OCI-LY1 (cell line): ENCODE data around the gene SMC3.
A peak's percentile ranks its signal among the peaks of the same experiment; 100 is the strongest.

Source experiments
- H2AFZ ChIP-seq: fragments of 200-600 bp; sonication (generic), shearing (Covaris generic); 2 replicates; pipeline ENCODE4 v1.6.0; 2014; ENCODE audit warnings: antibody characterized with exemption, mild to moderate bottlenecking, low read length
- H3F3A ChIP-seq: fragments of 200-600 bp; sonication (generic), shearing (Covaris generic); 2 replicates; pipeline ENCODE4 v1.6.0; 2014; ENCODE audit warnings: mild to moderate bottlenecking, antibody characterized with exemption, low read length, moderate library complexity; ENCODE audit not compliant: insufficient read depth
- H3K27ac ChIP-seq: fragments of 200-600 bp; sonication (generic); 2 replicates; pipeline ENCODE4 v1.5.1; 2014; ENCODE audit warnings: low read length, mixed run types, mild to moderate bottlenecking, low read depth; ENCODE audit not compliant: poor library complexity, severe bottlenecking
- H3K27me3 ChIP-seq: fragments of 200-600 bp; sonication (generic); 2 replicates; pipeline ENCODE4 v1.6.0; 2014; ENCODE audit warnings: antibody characterized with exemption, mild to moderate bottlenecking, low read length, moderate library complexity; ENCODE audit not compliant: insufficient read depth
- H3K36me3 ChIP-seq: fragments of 200-600 bp; sonication (generic); 2 replicates; pipeline ENCODE4 v1.6.1; 2014; ENCODE audit warnings: mild to moderate bottlenecking, antibody characterized with exemption, low read length, moderate library complexity, mixed read lengths; ENCODE audit not compliant: insufficient read depth
- H3K4me1 ChIP-seq: fragments of 200-600 bp; sonication (generic); 2 replicates; pipeline ENCODE4 v1.5.1; 2014; ENCODE audit warnings: mild to moderate bottlenecking, low read length, moderate library complexity; ENCODE audit not compliant: insufficient read depth, severe bottlenecking
- H3K4me2 ChIP-seq: fragments of 200-600 bp; sonication (generic), shearing (Covaris generic); 2 replicates; pipeline ENCODE4 v1.6.1; 2014; ENCODE audit warnings: low read length
- H3K4me3 ChIP-seq: fragments of 200-600 bp; sonication (generic); 2 replicates; pipeline ENCODE4 v1.5.1; 2014; ENCODE audit warnings: low read length, low read depth, mild to moderate bottlenecking, mixed read lengths; ENCODE audit not compliant: poor library complexity, severe bottlenecking
- H3K79me2 ChIP-seq: fragments of 200-600 bp; shearing (Covaris generic); 2 replicates; pipeline ENCODE4 v1.6.1; 2016; ENCODE audit warnings: mixed run types, low read length, mixed read lengths; ENCODE audit not compliant: insufficient read depth
- H3K9ac ChIP-seq: fragments of 200-600 bp; sonication (generic), shearing (Covaris generic); 2 replicates; pipeline ENCODE4 v1.6.1; 2014; ENCODE audit warnings: mild to moderate bottlenecking, low read length, mixed read lengths
- H3K9me2 ChIP-seq: fragments of 200-600 bp; sonication (generic), shearing (Covaris generic); 2 replicates; pipeline ENCODE4 v1.6.1; 2014; ENCODE audit warnings: low read depth, mild to moderate bottlenecking, low read length, mixed read lengths
- H3K9me3 ChIP-seq: fragments of 200-600 bp; shearing (Covaris generic); 2 replicates; pipeline ENCODE4 v1.6.1; 2014; ENCODE audit warnings: low read length, mixed read lengths
- H4K20me1 ChIP-seq: fragments of 200-600 bp; sonication (generic), shearing (Covaris generic); 2 replicates; pipeline ENCODE4 v1.6.0; 2016; ENCODE audit warnings: mild to moderate bottlenecking, low read length; ENCODE audit not compliant: insufficient read depth
- EZH2 ChIP-seq: fragments of 200-600 bp; sonication (generic), shearing (Covaris generic); IDR thresholded peaks from 2 replicates; pipeline ENCODE4 v1.8.0; 2017; ENCODE audit warnings: borderline replicate concordance, mixed run types, mild to moderate bottlenecking, antibody characterized with exemption, low read length, moderate library complexity, mixed read lengths
- TF ChIP-seq, protein P1 (sequence below): fragments of 200-600 bp; sonication (generic), shearing (Covaris generic); IDR thresholded peaks from 2 replicates; pipeline ENCODE4 v1.5.1; 2017; ENCODE audit warnings: mild to moderate bottlenecking, antibody characterized with exemption, low read length, moderate library complexity, mixed read lengths

SMC3 gene

DNA sequence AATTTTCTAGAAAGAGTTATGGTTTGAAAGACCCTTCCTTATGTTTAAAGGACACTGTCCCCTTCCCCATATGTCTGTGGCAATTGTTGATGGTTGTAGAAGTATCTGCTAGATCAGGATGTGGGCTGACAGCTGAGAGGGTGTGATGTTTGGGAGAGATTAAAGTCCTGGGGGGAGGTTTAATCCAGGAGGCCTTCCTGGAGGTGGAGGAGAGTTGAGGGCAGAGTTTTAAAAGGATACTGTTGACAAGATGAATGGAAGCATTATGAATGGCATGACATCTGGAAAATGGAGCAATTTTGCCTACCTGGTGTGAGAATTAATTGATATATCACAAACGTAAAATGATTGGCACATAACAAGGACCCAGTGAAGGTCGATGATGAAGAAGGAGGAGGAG lies 32.9 kb upstream of the SMC3 start:
- H3F3A ChIP-seq, result no peaks in the 10 kb centered on the region
- H3K4me2 ChIP-seq, result no peak overlapping the region
- no peaks in the 10 kb centered on the region for H3K9me2 ChIP-seq
- no peaks in the 10 kb centered on the region for H3K9me3 ChIP-seq
- no peaks in the 10 kb centered on the region for H3K36me3 ChIP-seq
- H3K27ac ChIP-seq, result no peak overlapping the region
- H3K4me3 ChIP-seq, result no peak overlapping the region
- TF ChIP-seq EZH2, result no peak
- TF ChIP-seq, protein P1, sequence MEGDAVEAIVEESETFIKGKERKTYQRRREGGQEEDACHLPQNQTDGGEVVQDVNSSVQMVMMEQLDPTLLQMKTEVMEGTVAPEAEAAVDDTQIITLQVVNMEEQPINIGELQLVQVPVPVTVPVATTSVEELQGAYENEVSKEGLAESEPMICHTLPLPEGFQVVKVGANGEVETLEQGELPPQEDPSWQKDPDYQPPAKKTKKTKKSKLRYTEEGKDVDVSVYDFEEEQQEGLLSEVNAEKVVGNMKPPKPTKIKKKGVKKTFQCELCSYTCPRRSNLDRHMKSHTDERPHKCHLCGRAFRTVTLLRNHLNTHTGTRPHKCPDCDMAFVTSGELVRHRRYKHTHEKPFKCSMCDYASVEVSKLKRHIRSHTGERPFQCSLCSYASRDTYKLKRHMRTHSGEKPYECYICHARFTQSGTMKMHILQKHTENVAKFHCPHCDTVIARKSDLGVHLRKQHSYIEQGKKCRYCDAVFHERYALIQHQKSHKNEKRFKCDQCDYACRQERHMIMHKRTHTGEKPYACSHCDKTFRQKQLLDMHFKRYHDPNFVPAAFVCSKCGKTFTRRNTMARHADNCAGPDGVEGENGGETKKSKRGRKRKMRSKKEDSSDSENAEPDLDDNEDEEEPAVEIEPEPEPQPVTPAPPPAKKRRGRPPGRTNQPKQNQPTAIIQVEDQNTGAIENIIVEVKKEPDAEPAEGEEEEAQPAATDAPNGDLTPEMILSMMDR, result no peak
- H3K9ac ChIP-seq, result no peak overlapping the region
- H3K79me2 ChIP-seq, result no peaks in the 10 kb centered on the region
- no peaks in the 10 kb centered on the region for H3K27me3 ChIP-seq
- peaks cover 16% of the 10 kb centered on the region for H3K4me1 ChIP-seq
- H2AFZ ChIP-seq, result no peak overlapping the region
- H4K20me1 ChIP-seq, result no peaks in the 10 kb centered on the region

DNA sequence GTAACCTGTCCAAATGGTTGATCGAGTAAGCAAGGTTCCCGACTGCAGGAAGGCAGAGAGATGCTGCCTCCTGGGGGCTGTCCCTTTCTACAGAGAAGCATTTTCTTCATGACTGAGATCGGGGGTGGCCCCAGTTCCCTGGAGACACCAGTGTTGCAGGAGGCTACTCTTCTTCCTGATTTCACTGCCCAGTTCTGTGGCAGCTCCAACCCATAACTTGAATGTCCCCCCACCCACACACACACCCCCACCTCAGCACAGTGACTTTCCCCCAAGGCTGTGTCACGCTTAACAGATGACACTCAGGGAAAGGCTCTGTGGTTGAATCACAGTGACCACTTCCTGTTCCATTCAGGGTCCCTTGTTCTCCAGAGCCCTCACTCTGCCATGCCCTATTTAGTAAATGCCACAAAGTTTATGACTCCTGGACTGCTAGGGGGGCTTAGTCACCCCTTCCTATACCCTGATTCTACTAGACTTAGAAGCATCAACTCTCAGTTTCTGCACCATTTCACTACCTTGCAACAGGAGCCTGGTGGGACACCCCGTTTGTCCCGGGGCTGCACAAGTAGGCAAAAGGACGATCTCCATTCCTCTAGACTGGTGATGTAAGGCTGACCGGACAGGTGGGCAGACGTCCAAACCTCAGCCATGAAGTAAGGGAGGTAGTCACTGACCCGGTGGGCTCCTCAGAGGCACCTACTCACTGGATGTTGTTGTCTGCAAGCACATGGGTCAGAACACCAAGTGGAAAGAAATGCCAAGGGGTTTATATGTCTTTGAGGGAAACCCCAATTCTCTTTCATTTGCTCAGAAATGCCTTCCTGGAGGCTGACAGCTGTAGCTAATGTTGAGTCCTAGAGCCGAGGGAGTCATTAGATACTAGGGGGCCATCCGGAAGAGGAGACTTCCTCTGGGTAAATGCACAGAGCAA lies 31.3 kb upstream of the SMC3 start:
- Histone ChIP-seq H4K20me1 (no peaks in the 10 kb centered on the region), H3K79me2 (no peaks in the 10 kb centered on the region), H3K27ac (no peak overlapping the region), H3K36me3 (no peaks in the 10 kb centered on the region), H2AFZ (no peak overlapping the region), H3K9me2 (no peaks in the 10 kb centered on the region), H3F3A (no peaks in the 10 kb centered on the region), H3K27me3 (no peaks in the 10 kb centered on the region), H3K9me3 (no peaks in the 10 kb centered on the region), H3K9ac (no peak overlapping the region), H3K4me2 (peak overlapping the region; percentile 25; the same call in 1 of the 2 replicates), H3K4me1 (peaks cover 16% of the 10 kb centered on the region), H3K4me3 (peak overlapping the region; percentile 4)
- TF ChIP-seq, protein P1, result peak; percentile 54
- TF ChIP-seq EZH2, result no peak

DNA sequence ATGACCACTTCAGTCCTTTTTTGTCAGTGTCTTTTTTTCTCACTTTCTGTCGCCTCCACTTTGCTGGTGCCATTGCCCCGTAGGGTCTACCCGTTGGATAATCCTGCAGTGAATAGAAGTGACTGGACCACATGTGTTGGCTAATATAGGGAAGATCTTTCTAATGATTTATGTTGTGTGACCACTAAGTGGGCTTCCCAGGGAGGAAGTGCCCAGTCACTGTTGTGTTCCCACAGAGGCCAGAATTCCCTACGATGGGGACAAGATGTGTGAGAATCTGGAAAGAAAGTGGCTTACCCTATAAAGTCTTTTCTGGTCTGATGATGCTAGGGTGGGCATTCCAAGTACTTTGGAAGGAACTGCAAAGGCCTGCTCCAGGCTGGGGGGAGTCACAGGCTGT lies 28.4 kb upstream of the SMC3 start:
- H3F3A ChIP-seq, result no peaks in the 10 kb centered on the region
- H3K4me2 ChIP-seq, result no peak overlapping the region
- no peak overlapping the region for H3K9ac ChIP-seq
- TF ChIP-seq, protein P1, result no peak
- TF ChIP-seq EZH2, result no peak
- peaks cover 16% of the 10 kb centered on the region for H3K4me1 ChIP-seq
- H4K20me1 ChIP-seq, result no peaks in the 10 kb centered on the region
- no peak overlapping the region for H3K27ac ChIP-seq
- no peaks in the 10 kb centered on the region for H3K9me2 ChIP-seq
- no peak overlapping the region for H2AFZ ChIP-seq
- no peaks in the 10 kb centered on the region for H3K36me3 ChIP-seq
- H3K79me2 ChIP-seq, result no peaks in the 10 kb centered on the region
- H3K9me3 ChIP-seq, result no peaks in the 10 kb centered on the region
- no peaks in the 10 kb centered on the region for H3K27me3 ChIP-seq
- no peak overlapping the region for H3K4me3 ChIP-seq
